DND-41 (cell line): ENCODE measurements around the gene ACAD10.

Experiments
- EZH2 ChIP-seq: IDR thresholded peaks from 3 replicates; pipeline ENCODE4 v1.6.1; 2012; ENCODE audit warnings: borderline replicate concordance, low read depth, mild to moderate bottlenecking, moderate library complexity, low read length, inconsistent platforms; ENCODE audit not compliant: severe bottlenecking
- TF ChIP-seq, protein P1 (sequence below): IDR thresholded peaks from 2 replicates; pipeline ENCODE4 v1.5.1; 2012; ENCODE audit warnings: borderline replicate concordance, low read length, moderate library complexity, mild to moderate bottlenecking; ENCODE audit not compliant: poor library complexity, severe bottlenecking; ENCODE audit errors: extremely low read depth

DNA sequence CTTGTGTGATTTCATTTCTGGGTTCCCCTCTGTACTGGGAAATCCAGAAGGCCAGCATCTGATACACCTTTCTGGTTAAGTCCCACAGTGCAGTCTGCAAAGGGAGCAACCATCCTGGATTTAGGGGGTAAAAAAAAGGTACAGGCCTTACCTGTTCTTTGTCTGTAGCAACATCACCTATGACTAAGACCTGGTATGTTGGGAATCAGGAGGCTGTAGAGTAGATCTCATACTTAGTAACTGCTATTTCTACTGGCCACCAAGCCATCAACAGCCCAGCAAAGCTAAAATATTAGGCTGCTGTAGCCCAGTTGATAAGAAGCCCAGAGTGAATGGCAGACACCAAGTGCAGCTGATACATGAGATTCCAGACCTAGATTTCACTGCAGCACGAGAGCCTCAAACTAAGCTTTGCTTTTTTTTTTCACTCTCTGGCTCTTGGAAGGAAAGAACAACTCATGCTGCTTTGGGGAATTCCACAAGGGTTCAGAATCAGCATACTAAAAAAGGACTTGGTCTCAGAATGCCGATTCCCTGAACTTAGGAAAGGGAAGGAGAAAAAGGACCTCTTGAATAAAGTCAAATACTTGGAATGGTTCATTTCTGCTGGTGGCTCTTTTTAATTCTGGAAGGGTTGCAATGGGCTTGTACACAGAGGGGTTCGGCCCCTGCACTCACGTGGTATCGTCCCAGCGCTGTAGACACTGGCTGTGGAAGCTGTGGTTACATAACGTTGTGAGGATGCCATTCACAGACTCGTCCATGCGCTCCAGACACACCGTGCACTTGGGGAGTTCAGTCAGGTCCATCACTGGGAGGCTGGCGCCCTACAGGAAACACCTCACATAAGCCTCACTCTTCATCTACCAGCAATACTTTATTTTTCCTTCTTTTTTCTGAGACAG lies 20.6 kb upstream of the ACAD10 start:
- TF ChIP-seq, protein P1, sequence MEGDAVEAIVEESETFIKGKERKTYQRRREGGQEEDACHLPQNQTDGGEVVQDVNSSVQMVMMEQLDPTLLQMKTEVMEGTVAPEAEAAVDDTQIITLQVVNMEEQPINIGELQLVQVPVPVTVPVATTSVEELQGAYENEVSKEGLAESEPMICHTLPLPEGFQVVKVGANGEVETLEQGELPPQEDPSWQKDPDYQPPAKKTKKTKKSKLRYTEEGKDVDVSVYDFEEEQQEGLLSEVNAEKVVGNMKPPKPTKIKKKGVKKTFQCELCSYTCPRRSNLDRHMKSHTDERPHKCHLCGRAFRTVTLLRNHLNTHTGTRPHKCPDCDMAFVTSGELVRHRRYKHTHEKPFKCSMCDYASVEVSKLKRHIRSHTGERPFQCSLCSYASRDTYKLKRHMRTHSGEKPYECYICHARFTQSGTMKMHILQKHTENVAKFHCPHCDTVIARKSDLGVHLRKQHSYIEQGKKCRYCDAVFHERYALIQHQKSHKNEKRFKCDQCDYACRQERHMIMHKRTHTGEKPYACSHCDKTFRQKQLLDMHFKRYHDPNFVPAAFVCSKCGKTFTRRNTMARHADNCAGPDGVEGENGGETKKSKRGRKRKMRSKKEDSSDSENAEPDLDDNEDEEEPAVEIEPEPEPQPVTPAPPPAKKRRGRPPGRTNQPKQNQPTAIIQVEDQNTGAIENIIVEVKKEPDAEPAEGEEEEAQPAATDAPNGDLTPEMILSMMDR = no peak
- TF ChIP-seq EZH2 = no peak
